ENCODE measurements around the gene PADI3. TPM values are rescaled to one million over a fixed set of nuclear protein-coding genes. Genes with fewer than 3 reads are reported as not detected.

The PADI3 gene
- total RNA-seq, 4 donors from 2014 or later: not detected

DNA sequence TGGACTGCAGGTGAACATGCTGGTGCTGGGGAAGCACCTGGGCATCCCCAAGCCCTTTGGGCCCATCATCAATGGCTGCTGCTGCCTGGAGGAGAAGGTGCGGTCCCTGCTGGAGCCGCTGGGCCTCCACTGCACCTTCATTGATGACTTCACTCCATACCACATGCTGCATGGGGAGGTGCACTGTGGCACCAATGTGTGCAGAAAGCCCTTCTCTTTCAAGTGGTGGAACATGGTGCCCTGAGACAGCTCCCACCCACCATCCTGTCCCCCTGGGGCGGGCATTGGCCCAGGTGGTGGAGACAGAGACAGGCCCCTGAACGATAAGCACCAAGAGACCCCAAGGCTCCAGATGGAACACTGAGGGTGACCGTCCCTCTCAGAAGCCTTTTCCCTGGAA, 33.9 kb downstream of the PADI3 start:
- peaks cover 24% of the 10 kb centered on the region for H3K27me3 ChIP-seq
- intact Hi-C loops (cut with DNase I; ENCODE audit: low total_unique reads) (no loop called here), in situ Hi-C loops (cut with MboI; ENCODE audit: low pct_ligation_motif_present in 1 of 4, low pct_unique_long_range_greater_than_20kb in 1 of 4, low sequenced_read_pairs in 3 of 4) (no loop called here)
- TF ChIP-seq POLR2A (IDR thresholded peaks at IDR 0.05) (no peak), POLR2AphosphoS5 (IDR thresholded peaks at IDR 0.05) (no peak), CTCF (IDR thresholded peaks at IDR 0.05) (no peak), EP300 (IDR thresholded peaks at IDR 0.05; ENCODE audit: low read depth) (no peak)
- H3K4me1 ChIP-seq: no peaks in the 10 kb centered on the region
- H3K4me3 ChIP-seq: no peak overlapping the region
- no peak for DNase-seq
- WGBS, 2 donors (ENCODE audit: low coverage in 1 of 2): 85% methylated on average over 4 of the region's 5 CpGs; no CpG with 5 or more reads in 1 of the 2 donors
- H3K9me3 ChIP-seq: no peaks in the 10 kb centered on the region
- no peak overlapping the region for H3K27ac ChIP-seq
- no peaks in the 10 kb centered on the region for H3K36me3 ChIP-seq

GRCh38 chr1:17286646-17287045, 37.7 kb downstream of the PADI3 start:
- intact Hi-C loops (cut with DNase I; ENCODE audit: low total_unique reads) (no loop called here), in situ Hi-C loops (cut with MboI; ENCODE audit: low pct_ligation_motif_present in 1 of 4, low pct_unique_long_range_greater_than_20kb in 1 of 4, low sequenced_read_pairs in 3 of 4) (no loop called here)
- Histone ChIP-seq H3K27ac (no peak overlapping the region), H3K36me3 (no peaks in the 10 kb centered on the region), H3K4me1 (no peaks in the 10 kb centered on the region), H3K9me3 (no peaks in the 10 kb centered on the region), H3K27me3 (peaks cover 45% of the 10 kb centered on the region), H3K4me3 (no peak overlapping the region)
- WGBS, 2 donors (ENCODE audit: low coverage in 1 of 2): 85% methylated on average over 5 of the region's 5 CpGs; no CpG with 5 or more reads in 1 of the 2 donors
- TF ChIP-seq EP300 (IDR thresholded peaks at IDR 0.05; ENCODE audit: low read depth) (no peak), POLR2AphosphoS5 (IDR thresholded peaks at IDR 0.05) (no peak), CTCF (IDR thresholded peaks at IDR 0.05) (no peak), POLR2A (IDR thresholded peaks at IDR 0.05) (no peak)
- no peak for DNase-seq

DNA sequence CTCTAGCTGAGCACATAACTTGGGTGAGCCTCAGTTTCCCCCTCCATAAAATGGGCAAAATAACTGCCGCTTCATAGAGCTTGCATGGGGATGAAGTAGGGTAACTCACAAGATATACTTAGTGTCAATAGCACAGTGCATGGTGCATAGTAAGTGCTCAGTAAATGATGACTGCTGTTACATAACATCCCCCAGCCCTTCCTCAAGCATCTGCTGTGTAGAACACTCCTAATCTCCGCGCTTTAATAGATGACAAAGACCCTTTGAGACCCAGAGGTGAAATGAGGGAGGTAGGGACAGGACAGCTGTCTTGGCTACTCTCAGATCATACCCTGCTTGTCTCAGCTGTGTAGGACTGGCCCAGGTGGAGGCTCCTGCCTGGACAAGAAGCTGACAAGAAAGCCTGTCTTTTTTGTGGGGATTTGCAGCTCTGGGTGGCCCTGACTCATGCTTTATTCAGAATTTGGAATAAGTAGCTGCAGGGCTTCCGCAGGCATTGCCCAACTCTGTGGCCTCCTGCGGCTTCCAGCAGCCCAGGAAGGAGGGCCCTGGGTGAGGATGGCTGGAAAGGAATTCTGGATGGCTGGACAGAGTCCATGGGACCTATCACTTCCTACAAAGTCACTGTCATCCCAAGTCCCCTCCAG, 38.4 kb downstream of the PADI3 start:
- H3K4me3 ChIP-seq: no peak overlapping the region
- intact Hi-C loops (cut with DNase I; ENCODE audit: low total_unique reads) (no loop called here), in situ Hi-C loops (cut with MboI; ENCODE audit: low pct_ligation_motif_present in 1 of 4, low pct_unique_long_range_greater_than_20kb in 1 of 4, low sequenced_read_pairs in 3 of 4) (no loop called here)
- peaks cover 49% of the 10 kb centered on the region for H3K27me3 ChIP-seq
- H3K36me3 ChIP-seq: no peaks in the 10 kb centered on the region
- TF ChIP-seq EP300 (IDR thresholded peaks at IDR 0.05; ENCODE audit: low read depth) (no peak), CTCF (IDR thresholded peaks at IDR 0.05) (no peak)
- no peaks in the 10 kb centered on the region for H3K4me1 ChIP-seq
- H3K27ac ChIP-seq: no peak overlapping the region
- no peak for DNase-seq
- 80 to 90% methylated on average over 1 to 5 of the region's 5 CpGs for WGBS, 2 donors (ENCODE audit: low coverage in 1 of 2)
- no peaks in the 10 kb centered on the region for H3K9me3 ChIP-seq

GRCh38 chr1:17289721-17290120, 40.8 kb downstream of the PADI3 start:
- Histone ChIP-seq H3K27me3 (peaks cover 44% of the 10 kb centered on the region), H3K36me3 (no peaks in the 10 kb centered on the region), H3K4me1 (no peaks in the 10 kb centered on the region), H3K9me3 (no peaks in the 10 kb centered on the region), H3K27ac (no peak overlapping the region), H3K4me3 (no peak overlapping the region)
- in situ Hi-C loops (cut with MboI; ENCODE audit: low pct_ligation_motif_present in 1 of 4, low pct_unique_long_range_greater_than_20kb in 1 of 4, low sequenced_read_pairs in 3 of 4) (no loop called here), intact Hi-C loops (cut with DNase I; ENCODE audit: low total_unique reads) (no loop called here)
- no peak for DNase-seq
- WGBS, 2 donors (ENCODE audit: low coverage in 1 of 2): 16 to 41% methylated on average over 2 of the region's 2 CpGs
- TF ChIP-seq CTCF (IDR thresholded peaks at IDR 0.05) (no peak), POLR2A (IDR thresholded peaks at IDR 0.05) (no peak), EP300 (IDR thresholded peaks at IDR 0.05; ENCODE audit: low read depth) (no peak), POLR2AphosphoS5 (IDR thresholded peaks at IDR 0.05) (no peak)
